HepG2 (cell line): Measurements from ENCODE around the gene DPEP1. TPM values are rescaled to one million over a fixed set of nuclear protein-coding genes. Genes with fewer than 3 reads are reported as not detected.

ENCODE experiments used
- ARID5B ChIP-seq: IDR thresholded peaks from 2 replicates; pipeline ENCODE4 v1.4.0; 2020; ENCODE audit warnings: mild to moderate bottlenecking, missing genetic modification reagents
- CBX1 ChIP-seq: IDR thresholded peaks from one replicate; pipeline ENCODE4 v1.6.1; 2016; ENCODE audit warnings: antibody characterized with exemption, low read depth
- CBX5 ChIP-seq: sonication (generic); formaldehyde crosslinking; IDR thresholded peaks from 2 replicates; pipeline ENCODE4 v1.4.0; 2020; ENCODE audit warnings: missing genetic modification reagents, borderline replicate concordance
- CREB1 ChIP-seq, 2 experiments: fragments of 450-650 bp in 1 of 2; IDR thresholded peaks; 2 replicates each; pipeline ENCODE4 v1.6.1; 2016 to 2017; ENCODE audit warnings: control low read depth in 1 of 2, mild to moderate bottlenecking in 1 of 2, missing compliant biosample characterization in 1 of 2, missing genetic modification characterization in 1 of 2
- FOSL2 ChIP-seq: sonication (generic); formaldehyde crosslinking; IDR thresholded peaks from 2 replicates; pipeline ENCODE4 v1.4.0; 2020; ENCODE audit warnings: missing genetic modification reagents
- FOXP4 ChIP-seq: sonication (generic); formaldehyde crosslinking; IDR thresholded peaks from 2 replicates; pipeline ENCODE4 v1.4.0; 2020; ENCODE audit warnings: missing genetic modification reagents
- JUN ChIP-seq: sonication (generic); formaldehyde crosslinking; IDR thresholded peaks from 2 replicates; pipeline ENCODE4 v1.4.0; 2020; ENCODE audit warnings: mild to moderate bottlenecking, missing genetic modification reagents
- KMT2B ChIP-seq: IDR thresholded peaks from 2 replicates; pipeline ENCODE4 v1.6.1; 2016; ENCODE audit warnings: missing genetic modification reagents, missing compliant biosample characterization
- MAZ ChIP-seq, 2 experiments: sonication (generic) in 1 of 2; formaldehyde crosslinking in 1 of 2; IDR thresholded peaks; 2 replicates each; pipeline versions ENCODE4 v1.5.0 to v1.6.1; 2012 to 2020; ENCODE audit warnings: low read depth in 2 of 2, mild to moderate bottlenecking in 2 of 2, borderline replicate concordance in 1 of 2, improper control_type of control experiment in 1 of 2, low read length in 1 of 2, missing genetic modification reagents in 1 of 2, moderate library complexity in 1 of 2
- RARA ChIP-seq: IDR thresholded peaks from 2 replicates; pipeline ENCODE4 v1.6.1; 2016; ENCODE audit warnings: missing genetic modification reagents, missing compliant biosample characterization
- RNF2 ChIP-seq: fragments of 450-650 bp; conservative IDR thresholded peaks from 2 replicates; pipeline ENCODE4 v1.6.1; 2016; ENCODE audit warnings: low read depth
- TEAD3 ChIP-seq: optimal IDR thresholded peaks from 2 replicates; pipeline ENCODE3; 2016; ENCODE audit warnings: borderline replicate concordance
- ZNF263 ChIP-seq: sonication (generic); formaldehyde crosslinking; IDR thresholded peaks from 2 replicates; pipeline ENCODE4 v1.4.0; 2020; ENCODE audit warnings: missing genetic modification reagents
- ZNF280D ChIP-seq: sonication (generic); formaldehyde crosslinking; IDR thresholded peaks from 2 replicates; pipeline ENCODE4 v1.5.1; 2020; ENCODE audit warnings: mild to moderate bottlenecking, missing genetic modification reagents
- ZNF629 ChIP-seq: sonication (generic); formaldehyde crosslinking; conservative IDR thresholded peaks from 2 replicates; pipeline ENCODE4 v1.5.0; 2020; ENCODE audit warnings: missing genetic modification reagents
- ZNF775 ChIP-seq: sonication (generic); formaldehyde crosslinking; IDR thresholded peaks from 2 replicates; pipeline ENCODE4 v1.4.0; 2020; ENCODE audit warnings: missing genetic modification reagents, mild to moderate bottlenecking, moderate library complexity, borderline replicate concordance
- ZSCAN20 ChIP-seq: sonication (generic); formaldehyde crosslinking; IDR thresholded peaks from 2 replicates; pipeline ENCODE4 v1.4.0; 2020; ENCODE audit warnings: missing genetic modification reagents, mild to moderate bottlenecking, borderline replicate concordance
- polyA plus RNA-seq, 8 experiments: library from polyadenylated mRNA; depleted of rRNA in 3 of 8; stranded (reverse) in 7 of 8; unstranded in 1 of 8; fragments of >200 nt; fragmentation: Illumina TruSeq in 4 of 8; extraction: Trizol in 4 of 8; gene quantifications; 2 replicates each; pipeline versions ENCODE4 v1.2.1 to v1.2.3, GENCODE V29; 2011 to 2016; ENCODE audit warnings: low read depth in 4 of 8, missing spikeins in 1 of 8, mixed read lengths in 1 of 8; ENCODE audit not compliant: insufficient read depth in 1 of 8
- total RNA-seq, 5 experiments: library from RNA; depleted of rRNA; stranded (reverse); fragments of >200 nt; fragmentation: Illumina TruSeq; extraction: Trizol; gene quantifications; 2 replicates each; pipeline ENCODE4 v1.2.3, GENCODE V29; 2016; ENCODE audit warnings: low read depth in 1 of 5
- TF ChIP-seq, protein P1 (sequence below): sonication (generic); formaldehyde crosslinking; IDR thresholded peaks from 2 replicates; pipeline ENCODE4 v1.5.0; 2020; ENCODE audit warnings: missing genetic modification reagents, mild to moderate bottlenecking, borderline replicate concordance

The DPEP1 gene
- total and polyA plus RNA-seq, 2 of the 13 experiments (the other 11 are each of a cell fraction or from before 2014, with no cell fraction given), result 37.6 to 52.2 TPM

GRCh38 chr16:89581045-89581695 is 32.3 kb upstream of the DPEP1 start (continued):
- no peak for TF ChIP-seq CBX5 (CRISPR knock-in tag)
- peak; percentile 48 for TF ChIP-seq CREB1 (IDR thresholded peaks at IDR 0.05)
- TF ChIP-seq CREB1 (CRISPR knock-in tag; IDR thresholded peaks at IDR 0.05), result no peak
- TF ChIP-seq KMT2B (CRISPR knock-in tag), result no peak
- TF ChIP-seq RNF2, result no peak
- TF ChIP-seq ZNF629, result 0 out of 2 replicates have a peak, but pooled peaks have one; percentile 45
- peak; percentile 18; the same call in 1 of the 2 replicates for TF ChIP-seq ARID5B (CRISPR knock-in tag)
- TF ChIP-seq, protein P1, sequence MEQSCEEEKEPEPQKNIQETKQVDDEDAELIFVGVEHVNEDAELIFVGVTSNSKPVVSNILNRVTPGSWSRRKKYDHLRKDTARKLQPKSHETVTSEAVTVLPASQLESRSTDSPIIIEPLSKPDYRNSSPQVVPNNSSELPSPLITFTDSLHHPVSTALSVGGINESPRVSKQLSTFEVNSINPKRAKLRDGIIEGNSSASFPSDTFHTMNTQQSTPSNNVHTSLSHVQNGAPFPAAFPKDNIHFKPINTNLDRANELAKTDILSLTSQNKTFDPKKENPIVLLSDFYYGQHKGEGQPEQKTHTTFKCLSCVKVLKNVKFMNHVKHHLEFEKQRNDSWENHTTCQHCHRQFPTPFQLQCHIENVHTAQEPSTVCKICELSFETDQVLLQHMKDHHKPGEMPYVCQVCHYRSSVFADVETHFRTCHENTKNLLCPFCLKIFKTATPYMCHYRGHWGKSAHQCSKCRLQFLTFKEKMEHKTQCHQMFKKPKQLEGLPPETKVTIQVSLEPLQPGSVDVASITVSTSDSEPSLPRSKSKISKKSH (CRISPR knock-in tag), result 0 out of 2 replicates have a peak, but pooled peaks have one; percentile 5
- TF ChIP-seq CBX1, result no peak
- TF ChIP-seq ZSCAN20 (CRISPR knock-in tag), result no peak
- no peak for TF ChIP-seq ZNF775
- TF ChIP-seq FOSL2 (CRISPR knock-in tag), result peak; percentile 88
- TF ChIP-seq RARA, result peak; percentile 33; the same call in 1 of the 2 replicates
- no peak for TF ChIP-seq ZNF280D (CRISPR knock-in tag)
- TF ChIP-seq TEAD3 (CRISPR knock-in tag), result peak; percentile 41
- no peak for TF ChIP-seq MAZ (IDR thresholded peaks at IDR 0.05; ENCODE audit: borderline replicate concordance, low read depth, low read length)
- 0 out of 2 replicates have a peak, but pooled peaks have one; percentile 40 for TF ChIP-seq MAZ (CRISPR knock-in tag; IDR thresholded peaks at IDR 0.05; ENCODE audit: low read depth)
- peak; percentile 93 for TF ChIP-seq ZNF263
- 0 out of 2 replicates have a peak, but pooled peaks have one; percentile 57 for TF ChIP-seq JUN (CRISPR knock-in tag)
- no peak for TF ChIP-seq FOXP4 (CRISPR knock-in tag)
